Pancreas (tissue), 10 donors: ENCODE measurements around the gene GALK1. TPM values are rescaled to one million over a fixed set of nuclear protein-coding genes. Genes with fewer than 3 reads are reported as not detected.
A peak's percentile ranks its signal among the peaks of the same experiment; 100 is the strongest.
"Not testable (repeated sequence)": the region's sequence is repeated elsewhere in the genome, so short reads cannot be mapped to it uniquely, and the experiment has no call there.

Source experiments
- ATAC-seq, 4 donors: fragments of 200-7000 bp; cut with Tn5 transposase; one replicate each; pipeline versions ENCODE4 v1.8.0 to v1.9.1; 2020; ENCODE audit warnings: mild to moderate bottlenecking in 4 of 4, moderate library complexity in 4 of 4
- DNase-seq, 6 donors: peaks; one replicate each; pipeline ENCODE4 v3.0.0-alpha.2; 2020
- FAIRE-seq: peaks from 2 replicates; lab custom pipeline; 2012; peaks lifted over from hg19 to GRCh38; lab: Jason Lieb, UNC
- H3K27ac ChIP-seq, 4 donors: fragments of 200-600 bp; sonication (generic); 1 replicate in 3 of 4; 2 replicates in 1 of 4; pipeline versions ENCODE4 v1.5.0 to v1.8.0; 2020
- H3K27me3 ChIP-seq, 4 donors: fragments of 200-600 bp; one replicate each; pipeline ENCODE4 v1.8.0; 2021
- H3K36me3 ChIP-seq, 3 donors: fragments of 200-600 bp; sonication (generic) in 1 of 3; one replicate each; pipeline versions ENCODE4 v1.5.0 to v1.8.0; 2020 to 2021
- H3K4me1 ChIP-seq, 3 donors: fragments of 200-600 bp; one replicate each; pipeline ENCODE4 v1.8.0; 2021
- H3K4me3 ChIP-seq, 4 donors: fragments of 200-600 bp; sonication (generic) in 2 of 4; one replicate each; pipeline versions ENCODE4 v1.5.0 to v1.8.0; 2020 to 2021
- H3K9me3 ChIP-seq, 4 donors: fragments of 200-600 bp; one replicate each; pipeline ENCODE4 v1.8.0; 2021
- WGBS, 2 donors: extraction: QIAGEN DNeasy Blood & Tissue Kit; methylation state at CpG; one replicate each; pipeline ENCODE4 v1.1.7; 2013; 5-methylcytosine and 5-hydroxymethylcytosine counted together
- intact Hi-C, 3 donors: fragments of 100-400 bp; cut with DNase I; formaldehyde crosslinking; loops; one replicate each; pipeline versions ENCODE4 v1.11.1 to v1.14.2; 2022
- polyA plus RNA-seq, 2 donors: library from polyadenylated mRNA; stranded (reverse); fragments of 200-250 nt; gene quantifications; one replicate each; pipeline ENCODE4 v1.2.3, GENCODE V29; 2013
- total RNA-seq, 6 donors: library from RNA; stranded (reverse); fragmentation: NEBNext Ultra II Directional in 4 of 6; extraction: Animal tissue kit (Norgen Biotek cat#: 25700) in 4 of 6; gene quantifications; one replicate each; pipeline versions ENCODE4 v1.2.1 to v1.2.4, GENCODE V29; 2021 to 2023
- TF ChIP-seq, protein P1 (sequence below), 4 donors: fragments of 200-600 bp; sonication (generic) in 3 of 4; IDR thresholded peaks; one replicate each; pipeline versions ENCODE4 v1.5.0 to v1.8.0; 2021; ENCODE audit warnings: antibody characterized with exemption in 4 of 4
- donor health status: healthy with polysubstance abuse.
- donor health status: DM: no; HTN: no; CAD: no; lungs with moderate emphysema.
- donor health status: DM: no; HTN: no; CAD: no.
- donor health status: control.
- donor health status: control.
- donor health status: Bipolar disorder and iron deficiency.
- donor health status: DM: yes; HTN: yes; CAD: no.
- donor health status: DM: no; HTN: no; CAD: no.
- donor health status: DM: no; HTN: no; CAD: no.
- donor health status: DM: yes; HTN: yes; CAD: no.

The GALK1 gene
- total and polyA plus RNA-seq, 8 donors, result 18.0 to 29.8 (median 21.0) TPM

GRCh38 chr17:75762513-75763268, 2.3 kb downstream of the GALK1 start:
- H3K36me3 ChIP-seq, result peaks cover 0 to 5% (median 4%) of the 10 kb centered on the region in 3 donors
- peaks cover 0 to 8% (median 8%) of the 10 kb centered on the region in 3 donors for H3K4me1 ChIP-seq
- DNase-seq (peak in 3 of 6 donors; percentile 30 to 67 (median 46)), FAIRE-seq (no peak), ATAC-seq (no peak)
- TF ChIP-seq, protein P1, sequence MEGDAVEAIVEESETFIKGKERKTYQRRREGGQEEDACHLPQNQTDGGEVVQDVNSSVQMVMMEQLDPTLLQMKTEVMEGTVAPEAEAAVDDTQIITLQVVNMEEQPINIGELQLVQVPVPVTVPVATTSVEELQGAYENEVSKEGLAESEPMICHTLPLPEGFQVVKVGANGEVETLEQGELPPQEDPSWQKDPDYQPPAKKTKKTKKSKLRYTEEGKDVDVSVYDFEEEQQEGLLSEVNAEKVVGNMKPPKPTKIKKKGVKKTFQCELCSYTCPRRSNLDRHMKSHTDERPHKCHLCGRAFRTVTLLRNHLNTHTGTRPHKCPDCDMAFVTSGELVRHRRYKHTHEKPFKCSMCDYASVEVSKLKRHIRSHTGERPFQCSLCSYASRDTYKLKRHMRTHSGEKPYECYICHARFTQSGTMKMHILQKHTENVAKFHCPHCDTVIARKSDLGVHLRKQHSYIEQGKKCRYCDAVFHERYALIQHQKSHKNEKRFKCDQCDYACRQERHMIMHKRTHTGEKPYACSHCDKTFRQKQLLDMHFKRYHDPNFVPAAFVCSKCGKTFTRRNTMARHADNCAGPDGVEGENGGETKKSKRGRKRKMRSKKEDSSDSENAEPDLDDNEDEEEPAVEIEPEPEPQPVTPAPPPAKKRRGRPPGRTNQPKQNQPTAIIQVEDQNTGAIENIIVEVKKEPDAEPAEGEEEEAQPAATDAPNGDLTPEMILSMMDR (IDR thresholded peaks at IDR 0.05), result no peak
- H3K27ac ChIP-seq, result no peak overlapping the region
- H3K4me3 ChIP-seq, result no peak overlapping the region
- intact Hi-C loops, result no loop called here
- no peaks in the 10 kb centered on the region for H3K27me3 ChIP-seq
- H3K9me3 ChIP-seq, result no peaks in the 10 kb centered on the region
- WGBS, 2 donors, result 93 to 95% methylated on average over 27 of the region's 27 CpGs

- not testable (repeated sequence) for H3K4me1 ChIP-seq, DNase-seq, ATAC-seq, H3K27me3 ChIP-seq, H3K9me3 ChIP-seq, H3K27ac ChIP-seq, FAIRE-seq, H3K36me3 ChIP-seq, H3K4me3 ChIP-seq
- 93 to 95% methylated on average over 6 of the region's 6 CpGs for WGBS, 2 donors
- intact Hi-C loops, result loop anchor here in 1 of 3 donors (5.0 kb wide), 1 partner anchor 67 kb away; no protein-coding TSS in a partner anchor
Observed at GRCh38 chr17:75759978-75760640, 4.9 kb downstream of the GALK1 start.

- WGBS, 2 donors, result 48 to 50% methylated on average over 3 of the region's 3 CpGs
- intact Hi-C loops, result loop anchor here in 1 of 3 donors (5.0 kb wide), 1 partner anchor 68 kb away; no protein-coding TSS in a partner anchor
- ATAC-seq, result peak in 1 of 4 donors; percentile 11
- TF ChIP-seq, protein P1 (IDR thresholded peaks at IDR 0.05), result no peak
- FAIRE-seq, result no peak
- Histone ChIP-seq H3K4me3 (no peak overlapping the region), H3K9me3 (no peaks in the 10 kb centered on the region), H3K27ac (no peak overlapping the region), H3K4me1 (peaks cover 0 to 8% (median 7%) of the 10 kb centered on the region in 3 donors), H3K36me3 (peaks cover 0 to 5% (median 4%) of the 10 kb centered on the region in 3 donors), H3K27me3 (no peaks in the 10 kb centered on the region)
- DNase-seq, result peak in 1 of 6 donors; percentile 21
Observed at GRCh38 chr17:75759457-75759856, 5.5 kb downstream of the GALK1 start.

GRCh38 chr17:75758131-75758905, 6.7 kb downstream of the GALK1 start:
- no peaks in the 10 kb centered on the region for H3K27me3 ChIP-seq
- TF ChIP-seq, protein P1 (IDR thresholded peaks at IDR 0.05), result no peak
- no peaks in the 10 kb centered on the region for H3K4me1 ChIP-seq
- no peak overlapping the region for H3K27ac ChIP-seq
- DNase-seq, result peak in 2 of 6 donors; percentile 30 to 72
- peaks cover 0 to 5% (median 4%) of the 10 kb centered on the region in 3 donors for H3K36me3 ChIP-seq
- intact Hi-C loops, result loop anchor here in 1 of 3 donors (5.0 kb wide), 1 partner anchor 69 kb away; no protein-coding TSS in a partner anchor
- no peak overlapping the region for H3K4me3 ChIP-seq
- no peak for ATAC-seq
- 92% methylated on average over 41 of the region's 41 CpGs for WGBS, 2 donors
- no peak for FAIRE-seq
- no peaks in the 10 kb centered on the region for H3K9me3 ChIP-seq
